ENCODE results near the gene PTPRZ1. TPM values are rescaled to one million over a fixed set of nuclear protein-coding genes. Genes with fewer than 3 reads are reported as not detected.

Gene PTPRZ1
- total and polyA plus RNA-seq, 2 of the 13 experiments (the other 11 are each of a cell fraction or from before 2014, with no cell fraction given) = not detected

GRCh38 chr7:122063146-122063545 lies 190.2 kb downstream of the PTPRZ1 start:
- Histone ChIP-seq H3K27ac (ENCODE audit: extremely low read length, insufficient read depth, low read length) (no peak overlapping the region), H2AFZ (ENCODE audit: low read length) (no peak overlapping the region), H4K20me1 (ENCODE audit: insufficient read depth, low read length) (no peaks in the 10 kb centered on the region), H3K9ac (ENCODE audit: insufficient read depth, low read depth, low read length) (no peak overlapping the region), H3K9me3 (ENCODE audit: low read length) (no peaks in the 10 kb centered on the region), H3K4me1 (ENCODE audit: insufficient read depth, low read length) (no peaks in the 10 kb centered on the region), H3K36me3 (replicated peaks in 1 of 2; ENCODE audit: control insufficient read depth in 1 of 2, insufficient read depth in 2 of 2, low read length in 2 of 2) (no peaks in the 10 kb centered on the region), H3K27me3 (ENCODE audit: control insufficient read depth in 1 of 2, insufficient read depth in 2 of 2, low read length in 2 of 2) (peaks cover 0 to 2% of the 10 kb centered on the region in 2 experiments; a peak in 1 of 5 replicates), H3K79me2 (ENCODE audit: insufficient read depth, low read length) (no peaks in the 10 kb centered on the region), H3K4me3 (replicated peaks in 1 of 3; ENCODE audit: insufficient read depth in 1 of 3, low read depth in 2 of 3, low read length in 3 of 3) (no peak overlapping the region), H3K4me2 (ENCODE audit: low read depth, low read length) (no peak overlapping the region)
- ATAC-seq (no peak), FAIRE-seq (no peak), DNase-seq (ENCODE audit: low spot score) (no peak)
- CTCF ChIA-PET (ENCODE audit: low intra/inter-chr PET ratio, low total read pairs) = no interaction called here
- BruUV-seq (replicated peaks) = no TSS peak
- intact Hi-C loops (cut with micrococcal nuclease; ENCODE audit: unreplicated experiment) (no loop called here), in situ Hi-C loops (cut with HindIII; ENCODE audit: extremely low pct_ligation_motif_present, low pct_unique_long_range_greater_than_20kb) (no loop called here)
- TF ChIP-seq ZFY (CRISPR knock-in tag; IDR thresholded peaks at IDR 0.05) (no peak), PAX8 (CRISPR knock-in tag; IDR thresholded peaks at IDR 0.05; ENCODE audit: borderline replicate concordance) (no peak), GTF2F1 (IDR thresholded peaks at IDR 0.05; ENCODE audit: low read length) (no peak), ZNF609 (CRISPR knock-in tag; IDR thresholded peaks at IDR 0.05; ENCODE audit: borderline replicate concordance) (no peak), GRHL1 (CRISPR knock-in tag; conservative IDR thresholded peaks at IDR 0.05) (no peak), ZNF878 (CRISPR knock-in tag; IDR thresholded peaks at IDR 0.05) (no peak), BCL6 (CRISPR knock-in tag; IDR thresholded peaks at IDR 0.05) (no peak), RELA (CRISPR knock-in tag; IDR thresholded peaks at IDR 0.05) (no peak), EHMT2 (IDR thresholded peaks at IDR 0.05; ENCODE audit: borderline replicate concordance, low read depth, low read length) (no peak), ZNF616 (CRISPR knock-in tag; IDR thresholded peaks at IDR 0.05; ENCODE audit: low read depth) (no peak), ZSCAN29 (CRISPR knock-in tag; conservative IDR thresholded peaks at IDR 0.05) (no peak), ELF1 (CRISPR knock-in tag; IDR thresholded peaks at IDR 0.05) (no peak), MEIS1 (CRISPR knock-in tag; IDR thresholded peaks at IDR 0.05; ENCODE audit: borderline replicate concordance) (no peak), PCBP1 (IDR thresholded peaks at IDR 0.05; ENCODE audit: borderline replicate concordance, low read depth, low read length) (no peak)
- POLR2A ChIA-PET = no interaction called here
